ENCODE data around the gene PTPN3.

- no peak for TF ChIP-seq CTCF (IDR thresholded peaks at IDR 0.05)
- no peak for TF ChIP-seq SIN3A (IDR thresholded peaks at IDR 0.05; ENCODE audit: borderline replicate concordance, insufficient read depth, low read depth, low read length)
- TF ChIP-seq POLR2AphosphoS5 (IDR thresholded peaks at IDR 0.05; ENCODE audit: low read depth, low read length), result no peak
- TF ChIP-seq REST (IDR thresholded peaks at IDR 0.05; ENCODE audit: insufficient read depth in 1 of 2, low read depth in 2 of 2, low read length in 1 of 2), result no peak
These were observed 22.6 kb downstream of the PTPN3 start for GRCh38 chr9:109475526-109475925.
